ENCODE results near the gene DHX58. TPM values are rescaled to one million over a fixed set of nuclear protein-coding genes. Genes with fewer than 3 reads are reported as not detected.

DHX58 gene
- polyA plus RNA-seq, 1 of the 3 experiments (the other 2 are of a cell fraction) = 1.2 TPM

DNA sequence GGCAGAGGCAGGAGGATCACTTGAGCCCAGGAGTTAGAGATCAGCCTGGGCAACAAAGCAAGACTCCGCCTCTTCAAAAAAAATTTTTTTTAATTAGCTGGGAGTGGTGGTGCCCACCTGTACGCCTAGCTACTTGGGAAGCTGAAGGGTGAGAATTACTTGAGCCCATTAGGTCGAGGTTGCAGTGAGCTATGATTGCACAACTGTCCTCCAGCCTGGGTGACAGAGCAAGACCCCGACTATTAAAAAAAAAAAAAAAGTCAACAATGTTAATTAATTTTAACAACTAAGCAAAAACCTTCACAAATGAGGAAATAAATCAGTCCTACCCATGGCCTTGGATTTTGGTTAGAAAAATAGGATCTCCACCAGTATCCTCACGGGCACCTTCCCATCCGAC lies 5.4 kb downstream of the DHX58 start:
- H3K4me3 ChIP-seq (ENCODE audit: low read depth in 2 of 2, low read length in 1 of 2) = peak overlapping the region; percentile 41 to 59
- no peaks in the 10 kb centered on the region for H4K20me1 ChIP-seq (ENCODE audit: insufficient read depth)
- TF ChIP-seq CHD2 (IDR thresholded peaks at IDR 0.05; ENCODE audit: low read length, partially characterized antibody) (no peak), FOXM1 (IDR thresholded peaks at IDR 0.05; ENCODE audit: low read depth) (no peak), TAF1 (IDR thresholded peaks at IDR 0.05; ENCODE audit: borderline replicate concordance, low read depth, low read length) (no peak), RFX5 (IDR thresholded peaks at IDR 0.05; ENCODE audit: low read length) (no peak), RCOR1 (IDR thresholded peaks at IDR 0.05; ENCODE audit: low read length) (no peak), EZH2phosphoT487 (IDR thresholded peaks at IDR 0.05; ENCODE audit: borderline replicate concordance, low read depth) (no peak), NRF1 (IDR thresholded peaks at IDR 0.05; ENCODE audit: low read depth, low read length) (no peak), REST (IDR thresholded peaks at IDR 0.05; ENCODE audit: low read depth, low read length) (no peak), SMC3 (IDR thresholded peaks at IDR 0.05; ENCODE audit: low read depth, low read length) (no peak), YY1 (IDR thresholded peaks at IDR 0.05; ENCODE audit: low read depth) (no peak), NFIC (IDR thresholded peaks at IDR 0.05; ENCODE audit: borderline replicate concordance) (no peak), MEF2A (IDR thresholded peaks at IDR 0.05; ENCODE audit: borderline replicate concordance, low read depth) (no peak), TEAD4 (IDR thresholded peaks at IDR 0.05; ENCODE audit: borderline replicate concordance, insufficient read depth) (no peak), RXRA (IDR thresholded peaks at IDR 0.05; ENCODE audit: borderline replicate concordance, low read depth) (no peak), FOSL2 (IDR thresholded peaks at IDR 0.05; ENCODE audit: borderline replicate concordance, low read depth) (no peak), JUND (IDR thresholded peaks at IDR 0.05) (no peak), GABPA (IDR thresholded peaks at IDR 0.05; ENCODE audit: low read depth) (no peak)
- TF ChIP-seq, protein P1, sequence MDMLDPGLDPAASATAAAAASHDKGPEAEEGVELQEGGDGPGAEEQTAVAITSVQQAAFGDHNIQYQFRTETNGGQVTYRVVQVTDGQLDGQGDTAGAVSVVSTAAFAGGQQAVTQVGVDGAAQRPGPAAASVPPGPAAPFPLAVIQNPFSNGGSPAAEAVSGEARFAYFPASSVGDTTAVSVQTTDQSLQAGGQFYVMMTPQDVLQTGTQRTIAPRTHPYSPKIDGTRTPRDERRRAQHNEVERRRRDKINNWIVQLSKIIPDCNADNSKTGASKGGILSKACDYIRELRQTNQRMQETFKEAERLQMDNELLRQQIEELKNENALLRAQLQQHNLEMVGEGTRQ (IDR thresholded peaks at IDR 0.05; ENCODE audit: borderline replicate concordance, low read depth, low read length) = no peak
- TF ChIP-seq, protein P2, sequence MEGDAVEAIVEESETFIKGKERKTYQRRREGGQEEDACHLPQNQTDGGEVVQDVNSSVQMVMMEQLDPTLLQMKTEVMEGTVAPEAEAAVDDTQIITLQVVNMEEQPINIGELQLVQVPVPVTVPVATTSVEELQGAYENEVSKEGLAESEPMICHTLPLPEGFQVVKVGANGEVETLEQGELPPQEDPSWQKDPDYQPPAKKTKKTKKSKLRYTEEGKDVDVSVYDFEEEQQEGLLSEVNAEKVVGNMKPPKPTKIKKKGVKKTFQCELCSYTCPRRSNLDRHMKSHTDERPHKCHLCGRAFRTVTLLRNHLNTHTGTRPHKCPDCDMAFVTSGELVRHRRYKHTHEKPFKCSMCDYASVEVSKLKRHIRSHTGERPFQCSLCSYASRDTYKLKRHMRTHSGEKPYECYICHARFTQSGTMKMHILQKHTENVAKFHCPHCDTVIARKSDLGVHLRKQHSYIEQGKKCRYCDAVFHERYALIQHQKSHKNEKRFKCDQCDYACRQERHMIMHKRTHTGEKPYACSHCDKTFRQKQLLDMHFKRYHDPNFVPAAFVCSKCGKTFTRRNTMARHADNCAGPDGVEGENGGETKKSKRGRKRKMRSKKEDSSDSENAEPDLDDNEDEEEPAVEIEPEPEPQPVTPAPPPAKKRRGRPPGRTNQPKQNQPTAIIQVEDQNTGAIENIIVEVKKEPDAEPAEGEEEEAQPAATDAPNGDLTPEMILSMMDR (IDR thresholded peaks at IDR 0.05) = no peak
- TF ChIP-seq, protein P3, sequence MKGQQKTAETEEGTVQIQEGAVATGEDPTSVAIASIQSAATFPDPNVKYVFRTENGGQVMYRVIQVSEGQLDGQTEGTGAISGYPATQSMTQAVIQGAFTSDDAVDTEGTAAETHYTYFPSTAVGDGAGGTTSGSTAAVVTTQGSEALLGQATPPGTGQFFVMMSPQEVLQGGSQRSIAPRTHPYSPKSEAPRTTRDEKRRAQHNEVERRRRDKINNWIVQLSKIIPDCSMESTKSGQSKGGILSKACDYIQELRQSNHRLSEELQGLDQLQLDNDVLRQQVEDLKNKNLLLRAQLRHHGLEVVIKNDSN (IDR thresholded peaks at IDR 0.05; ENCODE audit: borderline replicate concordance, low read depth) = no peak
- no peaks in the 10 kb centered on the region for H3K27me3 ChIP-seq (ENCODE audit: insufficient read depth)
- no peaks in the 10 kb centered on the region for H3F3A ChIP-seq (replicated peaks; ENCODE audit: insufficient read depth)
- H2AFZ ChIP-seq (ENCODE audit: low read depth) = peak overlapping the region; percentile 86; the same call in 1 of the 2 replicates
- POLR2A ChIA-PET = interaction anchor here (0.6 kb wide), 1 partner anchor 122 kb away, joined by 3 read pairs; no protein-coding TSS in a partner anchor
- H3K79me2 ChIP-seq (ENCODE audit: insufficient read depth) = no peaks in the 10 kb centered on the region
- H3K9ac ChIP-seq = no peak overlapping the region
- no peak overlapping the region for H3K27ac ChIP-seq (ENCODE audit: low read depth in 2 of 2, low read length in 1 of 2)
- peaks cover 0 to 11% of the 10 kb centered on the region in 2 experiments; a peak in 1 of 4 replicates for H3K4me1 ChIP-seq (ENCODE audit: control insufficient read depth in 1 of 2, insufficient read depth in 2 of 2, low read depth in 1 of 2, low read length in 1 of 2)
- peak overlapping the region; percentile 87 for H3K4me2 ChIP-seq
- DNase-seq = no peak
- CTCF ChIA-PET = interaction anchor here (1.0 to 29.9 kb wide), 6 partner anchors 9 to 144 kb away, joined by 4 to 496 read pairs (median 10); partner anchors contain the start of genes DNAJC7 and NKIRAS2
- no peaks in the 10 kb centered on the region for H3K9me3 ChIP-seq
- no peaks in the 10 kb centered on the region for H3K9me2 ChIP-seq
- WGBS (ENCODE audit: low lambda C conversion rate) = 48% methylated on average over 6 of the region's 6 CpGs
- no peaks in the 10 kb centered on the region for H3K36me3 ChIP-seq (replicated peaks in 1 of 2; ENCODE audit: control insufficient read depth in 1 of 2, insufficient read depth in 2 of 2, low read length in 1 of 2)

Measured in SK-N-SH (cell line).